ENCODE data around the gene CPNE1. TPM values are rescaled to one million over a fixed set of nuclear protein-coding genes. Genes with fewer than 3 reads are reported as not detected.
"Not testable (repeated sequence)": the region's sequence is repeated elsewhere in the genome, so short reads cannot be mapped to it uniquely, and the experiment has no call there.

The CPNE1 gene
- 100 to 1,000 TPM; 140 to 259 (median 202) TPM for polyA plus RNA-seq (ENCODE audit: insufficient read depth in 1 of 5, insufficient read length in 5 of 5, low replicate concordance in 1 of 5)
- long read RNA-seq, donor 1, transcript CPNE1-204 (16 exons, 1,928 nt), result minor isoform, 11 of 133 reads
- long read RNA-seq, donor 1, transcript CPNE1-221 (2 exons, 625 nt), result major isoform, 88 of 133 reads
- long read RNA-seq, donor 1, partial matches to known transcripts, result 11 of 133 reads
- long read RNA-seq, donor 1, other reads (novel, unspliced or antisense), result 14 of 133 reads
- long read RNA-seq, donor 2, transcript CPNE1-221 (2 exons, 625 nt), result major isoform, 68 of 91 reads
- long read RNA-seq, donor 2, transcript CPNE1-204 (16 exons, 1,928 nt), result minor isoform, 6 of 91 reads
- long read RNA-seq, donor 2, partial matches to known transcripts, result 0 of 91 reads
- long read RNA-seq, donor 2, other reads (novel, unspliced or antisense), result 15 of 91 reads
- long read RNA-seq, donor 3, transcript CPNE1-221 (2 exons, 625 nt), result major isoform, 66 of 86 reads
- long read RNA-seq, donor 3, partial matches to known transcripts, result 5 of 86 reads
- long read RNA-seq, donor 3, other reads (novel, unspliced or antisense), result 8 of 86 reads
- long read RNA-seq, donor 4, transcript CPNE1-221 (2 exons, 625 nt), result major isoform, 42 of 75 reads
- long read RNA-seq, donor 4, partial matches to known transcripts, result 24 of 75 reads
- long read RNA-seq, donor 4, other reads (novel, unspliced or antisense), result 5 of 75 reads
- long read RNA-seq, donor 5, transcript CPNE1-222 (2 exons, 821 nt), result minor isoform, 5 of 103 reads
- long read RNA-seq, donor 5, transcript CPNE1-204 (16 exons, 1,928 nt), result minor isoform, 10 of 103 reads
- long read RNA-seq, donor 5, transcript CPNE1-221 (2 exons, 625 nt), result major isoform, 75 of 103 reads
- long read RNA-seq, donor 5, partial matches to known transcripts, result 0 of 103 reads
- long read RNA-seq, donor 5, other reads (novel, unspliced or antisense), result 9 of 103 reads
- long read RNA-seq, donor 6, transcript CPNE1-204 (16 exons, 1,928 nt), result minor isoform, 9 of 109 reads
- long read RNA-seq, donor 6, transcript CPNE1-221 (2 exons, 625 nt), result major isoform, 68 of 109 reads
- long read RNA-seq, donor 6, partial matches to known transcripts, result 16 of 109 reads
- long read RNA-seq, donor 6, other reads (novel, unspliced or antisense), result 11 of 109 reads
- long read RNA-seq, donor 7, transcript CPNE1-221 (2 exons, 625 nt), result major isoform, 59 of 98 reads
- long read RNA-seq, donor 7, partial matches to known transcripts, result 35 of 98 reads
- long read RNA-seq, donor 7, other reads (novel, unspliced or antisense), result 0 of 98 reads
- long read RNA-seq, donor 8, transcript CPNE1-204 (16 exons, 1,928 nt), result minor isoform, 6 of 33 reads
- long read RNA-seq, donor 8, transcript CPNE1-221 (2 exons, 625 nt), result major isoform, 26 of 33 reads
- long read RNA-seq, donor 8, partial matches to known transcripts, result 0 of 33 reads
- long read RNA-seq, donor 8, other reads (novel, unspliced or antisense), result 0 of 33 reads

GRCh38 chr20:35664466-35665206 lies at the start of gene CPNE1, which contains the start of gene RBM12:
TSS of gene CPNE1 (minus strand) at chr20:35664900. CDS start at chr20:35632923, 31,977 bp downstream.
TSS of gene RBM12 (minus strand) at chr20:35664900. CDS start at chr20:35655322, 9,578 bp downstream.
- DNase-seq, result peak; percentile 94 to 95

- DNase-seq, result no peak
These were observed 49.4 kb upstream of the CPNE1 start for GRCh38 chr20:35714127-35714526.

- not testable (repeated sequence) for DNase-seq
These were observed 48.4 kb upstream of the CPNE1 start for GRCh38 chr20:35713120-35713519.

- no peak for DNase-seq
These were observed 47.0 kb upstream of the CPNE1 start for GRCh38 chr20:35711588-35712209.

GRCh38 chr20:35710884-35711587 lies 46.3 kb upstream of the CPNE1 start:
- no peak for DNase-seq

GRCh38 chr20:35710039-35710438 lies 45.3 kb upstream of the CPNE1 start:
- no peak for DNase-seq

- no peak for DNase-seq
These were observed 44.6 kb upstream of the CPNE1 start for GRCh38 chr20:35709259-35709658.

GRCh38 chr20:35708502-35708901 lies 43.8 kb upstream of the CPNE1 start:
- no peak for DNase-seq

GRCh38 chr20:35706591-35707529 lies 42.2 kb upstream of the CPNE1 start:
- DNase-seq, result not testable (repeated sequence)

GRCh38 chr20:35705894-35706293 lies 41.2 kb upstream of the CPNE1 start:
- DNase-seq, result not testable (repeated sequence)

GRCh38 chr20:35704514-35705261 lies 40.0 kb upstream of the CPNE1 start:
- no peak for DNase-seq

GRCh38 chr20:35702824-35703695 lies 38.4 kb upstream of the CPNE1 start:
- no peak for DNase-seq

GRCh38 chr20:35702051-35702823 lies 37.5 kb upstream of the CPNE1 start:
- no peak for DNase-seq

- no peak for DNase-seq
These were observed 36.0 kb upstream of the CPNE1 start for GRCh38 chr20:35700625-35701148.

- no peak for DNase-seq
These were observed 35.4 kb upstream of the CPNE1 start for GRCh38 chr20:35699957-35700624.

Data from right lung (tissue), 10 donors.